Measurements from ENCODE around the gene LORICRIN. TPM values are rescaled to one million over a fixed set of nuclear protein-coding genes. Genes with fewer than 3 reads are reported as not detected.

The LORICRIN gene
- total RNA-seq, 1 experiment from 2014 or later = not detected

- peaks cover 41% of the 10 kb centered on the region for H3K27me3 ChIP-seq (ENCODE audit: control insufficient read depth, insufficient read depth, low read length)
- no peak for TF ChIP-seq POLR2AphosphoS5 (IDR thresholded peaks at IDR 0.05; ENCODE audit: low read depth, low read length)
- no peak for TF ChIP-seq TCF7L2 (IDR thresholded peaks at IDR 0.05; ENCODE audit: low read depth, low read length)
- TF ChIP-seq SIN3A (IDR thresholded peaks at IDR 0.05; ENCODE audit: borderline replicate concordance, insufficient read depth, low read depth, low read length) = no peak
- TF ChIP-seq CTCF (IDR thresholded peaks at IDR 0.05) = no peak
- TF ChIP-seq, protein P1, sequence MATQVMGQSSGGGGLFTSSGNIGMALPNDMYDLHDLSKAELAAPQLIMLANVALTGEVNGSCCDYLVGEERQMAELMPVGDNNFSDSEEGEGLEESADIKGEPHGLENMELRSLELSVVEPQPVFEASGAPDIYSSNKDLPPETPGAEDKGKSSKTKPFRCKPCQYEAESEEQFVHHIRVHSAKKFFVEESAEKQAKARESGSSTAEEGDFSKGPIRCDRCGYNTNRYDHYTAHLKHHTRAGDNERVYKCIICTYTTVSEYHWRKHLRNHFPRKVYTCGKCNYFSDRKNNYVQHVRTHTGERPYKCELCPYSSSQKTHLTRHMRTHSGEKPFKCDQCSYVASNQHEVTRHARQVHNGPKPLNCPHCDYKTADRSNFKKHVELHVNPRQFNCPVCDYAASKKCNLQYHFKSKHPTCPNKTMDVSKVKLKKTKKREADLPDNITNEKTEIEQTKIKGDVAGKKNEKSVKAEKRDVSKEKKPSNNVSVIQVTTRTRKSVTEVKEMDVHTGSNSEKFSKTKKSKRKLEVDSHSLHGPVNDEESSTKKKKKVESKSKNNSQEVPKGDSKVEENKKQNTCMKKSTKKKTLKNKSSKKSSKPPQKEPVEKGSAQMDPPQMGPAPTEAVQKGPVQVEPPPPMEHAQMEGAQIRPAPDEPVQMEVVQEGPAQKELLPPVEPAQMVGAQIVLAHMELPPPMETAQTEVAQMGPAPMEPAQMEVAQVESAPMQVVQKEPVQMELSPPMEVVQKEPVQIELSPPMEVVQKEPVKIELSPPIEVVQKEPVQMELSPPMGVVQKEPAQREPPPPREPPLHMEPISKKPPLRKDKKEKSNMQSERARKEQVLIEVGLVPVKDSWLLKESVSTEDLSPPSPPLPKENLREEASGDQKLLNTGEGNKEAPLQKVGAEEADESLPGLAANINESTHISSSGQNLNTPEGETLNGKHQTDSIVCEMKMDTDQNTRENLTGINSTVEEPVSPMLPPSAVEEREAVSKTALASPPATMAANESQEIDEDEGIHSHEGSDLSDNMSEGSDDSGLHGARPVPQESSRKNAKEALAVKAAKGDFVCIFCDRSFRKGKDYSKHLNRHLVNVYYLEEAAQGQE (IDR thresholded peaks at IDR 0.05; ENCODE audit: insufficient read depth in 1 of 2, low read depth in 2 of 2, low read length in 1 of 2) = no peak
- H3K9me3 ChIP-seq (ENCODE audit: control insufficient read depth, insufficient read depth, low read depth, low read length) = no peaks in the 10 kb centered on the region
- in situ Hi-C loops (cut with HindIII; ENCODE audit: low pct_unique_long_range_greater_than_20kb, low sequenced_read_pairs) = no loop called here
- ChIA-PET POLR2A (interaction anchor here (0.6 kb wide), 1 partner anchor 34 kb away, joined by 4 read pairs; no protein-coding TSS in a partner anchor), CTCF (no interaction called here)
- BruUV-seq (replicated peaks) = no TSS peak
- DNase-seq (ENCODE audit: low read depth, low spot score) (no peak), ATAC-seq (peak; percentile 64)
- H3K4me1 ChIP-seq (ENCODE audit: control insufficient read depth, insufficient read depth, low read length) = 0 out of 2 replicates have a peak, but pooled peaks cover 2% of the 10 kb centered on the region
- intact Hi-C loops (cut with micrococcal nuclease; ENCODE audit: unreplicated experiment) = no loop called here
- H3K27ac ChIP-seq (ENCODE audit: low read length) = no peak overlapping the region
- peak overlapping the region; percentile 23 to 31; a peak in 2 of 4 replicates for H3K4me3 ChIP-seq (ENCODE audit: low read depth in 2 of 2, low read length in 2 of 2)
- H3K36me3 ChIP-seq (ENCODE audit: control insufficient read depth, insufficient read depth, low read length) = no peaks in the 10 kb centered on the region
These were observed 2.5 kb downstream of the LORICRIN start for GRCh38 chr1:153262070-153262366.

GRCh38 chr1:153262462-153263157, 3.1 kb downstream of the LORICRIN start:
- peak; percentile 26; the same call in 1 of the 2 replicates for ATAC-seq
- H3K4me1 ChIP-seq (ENCODE audit: control insufficient read depth, insufficient read depth, low read length) = 0 out of 2 replicates have a peak, but pooled peaks cover 2% of the 10 kb centered on the region
- no peaks in the 10 kb centered on the region for H3K36me3 ChIP-seq (ENCODE audit: control insufficient read depth, insufficient read depth, low read length)
- TF ChIP-seq SIN3A (IDR thresholded peaks at IDR 0.05; ENCODE audit: borderline replicate concordance, insufficient read depth, low read depth, low read length) = no peak
- H3K9me3 ChIP-seq (ENCODE audit: control insufficient read depth, insufficient read depth, low read depth, low read length) = no peaks in the 10 kb centered on the region
- in situ Hi-C loops (cut with HindIII; ENCODE audit: low pct_unique_long_range_greater_than_20kb, low sequenced_read_pairs) (no loop called here), intact Hi-C loops (cut with micrococcal nuclease; ENCODE audit: unreplicated experiment) (no loop called here)
- POLR2A ChIA-PET = interaction anchor here (0.6 kb wide), 1 partner anchor 33 kb away, joined by 4 read pairs; no protein-coding TSS in a partner anchor
- CTCF ChIA-PET = no interaction called here
- peak overlapping the region in 1 of 2 experiments; percentile 23; a peak in 1 of 4 replicates for H3K4me3 ChIP-seq (ENCODE audit: low read depth in 2 of 2, low read length in 2 of 2)
- no TSS peak for BruUV-seq (replicated peaks)
- DNase-seq (ENCODE audit: low read depth, low spot score) = no peak
- H3K27me3 ChIP-seq (ENCODE audit: control insufficient read depth, insufficient read depth, low read length) = peaks cover 41% of the 10 kb centered on the region
- H3K27ac ChIP-seq (ENCODE audit: low read length) = no peak overlapping the region

DNA sequence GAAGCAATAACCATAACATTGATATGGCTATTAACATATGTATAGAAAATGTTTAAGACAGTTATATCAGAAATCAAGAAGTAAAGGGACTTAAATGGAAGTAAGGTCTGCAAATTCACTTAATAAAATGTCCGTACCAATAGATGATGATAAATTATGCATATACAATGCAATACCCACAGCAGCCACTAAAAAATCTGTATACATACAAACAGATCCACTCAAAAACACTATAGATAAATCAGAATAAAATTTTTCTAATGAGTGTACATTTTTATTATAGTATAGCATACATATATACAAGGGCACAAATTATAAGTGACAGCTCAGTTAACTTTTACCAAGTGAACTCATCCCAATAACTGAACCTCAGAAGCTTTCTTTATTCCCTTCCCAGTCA, 6.0 kb downstream of the LORICRIN start:
- ChIA-PET CTCF (no interaction called here), POLR2A (no interaction called here)
- Histone ChIP-seq H3K27ac (ENCODE audit: low read length) (no peak overlapping the region), H3K36me3 (ENCODE audit: control insufficient read depth, insufficient read depth, low read length) (no peaks in the 10 kb centered on the region), H3K27me3 (ENCODE audit: control insufficient read depth, insufficient read depth, low read length) (peaks cover 40% of the 10 kb centered on the region), H3K4me3 (ENCODE audit: low read depth in 2 of 2, low read length in 2 of 2) (no peak overlapping the region), H3K4me1 (ENCODE audit: control insufficient read depth, insufficient read depth, low read length) (0 out of 2 replicates have a peak, but pooled peaks cover 2% of the 10 kb centered on the region), H3K9me3 (ENCODE audit: control insufficient read depth, insufficient read depth, low read depth, low read length) (no peaks in the 10 kb centered on the region)
- BruUV-seq (replicated peaks) = no TSS peak
- ATAC-seq (no peak), DNase-seq (ENCODE audit: low read depth, low spot score) (no peak)
- in situ Hi-C loops (cut with HindIII; ENCODE audit: low pct_unique_long_range_greater_than_20kb, low sequenced_read_pairs) (no loop called here), intact Hi-C loops (cut with micrococcal nuclease; ENCODE audit: unreplicated experiment) (no loop called here)
- no peak for TF ChIP-seq CTCF (IDR thresholded peaks at IDR 0.05)
- no peak for TF ChIP-seq TCF7L2 (IDR thresholded peaks at IDR 0.05; ENCODE audit: low read depth, low read length)
- TF ChIP-seq, protein P1 (IDR thresholded peaks at IDR 0.05; ENCODE audit: insufficient read depth in 1 of 2, low read depth in 2 of 2, low read length in 1 of 2) = no peak
- no peak for TF ChIP-seq SIN3A (IDR thresholded peaks at IDR 0.05; ENCODE audit: borderline replicate concordance, insufficient read depth, low read depth, low read length)
- no peak for TF ChIP-seq POLR2AphosphoS5 (IDR thresholded peaks at IDR 0.05; ENCODE audit: low read depth, low read length)

All from Panc1 (cell line).